ENCODE measurements around the gene BET1. TPM values are rescaled to one million over a fixed set of nuclear protein-coding genes. Genes with fewer than 3 reads are reported as not detected.

BET1 gene
- total and polyA plus RNA-seq, 2 of the 8 experiments (the other 6 are each of a cell fraction or from before 2014, with no cell fraction given) = 20.6 to 31.7 TPM

DNA sequence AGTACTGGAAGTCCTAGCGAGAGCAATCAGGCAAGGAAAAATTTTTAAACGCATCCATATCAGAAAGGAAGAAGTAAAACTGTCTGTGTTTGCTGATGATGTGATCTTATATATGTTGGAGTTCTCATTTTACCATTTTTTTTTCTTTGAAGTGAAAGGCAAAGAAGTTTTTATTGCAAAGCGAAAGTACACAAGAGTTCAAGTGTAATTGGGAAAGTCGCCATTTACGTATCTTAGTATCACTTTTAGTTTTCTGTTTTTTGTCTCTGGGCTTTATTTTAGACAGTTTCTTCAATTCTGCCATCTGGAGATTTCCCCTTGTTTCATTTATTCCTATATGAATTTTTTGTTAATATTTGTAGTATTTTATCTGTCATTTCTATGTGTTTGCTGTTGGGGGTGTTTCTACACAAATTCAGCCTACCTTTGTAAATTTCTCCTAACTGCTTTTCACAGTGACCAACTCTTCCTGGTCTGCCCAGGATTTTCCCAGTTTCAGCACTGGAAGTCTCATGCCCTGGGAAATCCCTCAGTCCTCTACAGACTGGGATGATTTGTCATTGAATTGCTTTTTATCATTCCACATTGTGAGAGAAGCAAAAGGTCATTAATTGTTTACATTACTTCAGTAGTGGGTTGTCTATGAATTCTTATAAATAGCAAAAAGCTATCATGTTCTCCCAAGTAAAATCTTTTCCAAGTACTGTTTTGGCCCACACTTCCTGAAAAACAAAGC lies 23.2 kb downstream of the BET1 start (continued):
- TF ChIP-seq, protein P1, sequence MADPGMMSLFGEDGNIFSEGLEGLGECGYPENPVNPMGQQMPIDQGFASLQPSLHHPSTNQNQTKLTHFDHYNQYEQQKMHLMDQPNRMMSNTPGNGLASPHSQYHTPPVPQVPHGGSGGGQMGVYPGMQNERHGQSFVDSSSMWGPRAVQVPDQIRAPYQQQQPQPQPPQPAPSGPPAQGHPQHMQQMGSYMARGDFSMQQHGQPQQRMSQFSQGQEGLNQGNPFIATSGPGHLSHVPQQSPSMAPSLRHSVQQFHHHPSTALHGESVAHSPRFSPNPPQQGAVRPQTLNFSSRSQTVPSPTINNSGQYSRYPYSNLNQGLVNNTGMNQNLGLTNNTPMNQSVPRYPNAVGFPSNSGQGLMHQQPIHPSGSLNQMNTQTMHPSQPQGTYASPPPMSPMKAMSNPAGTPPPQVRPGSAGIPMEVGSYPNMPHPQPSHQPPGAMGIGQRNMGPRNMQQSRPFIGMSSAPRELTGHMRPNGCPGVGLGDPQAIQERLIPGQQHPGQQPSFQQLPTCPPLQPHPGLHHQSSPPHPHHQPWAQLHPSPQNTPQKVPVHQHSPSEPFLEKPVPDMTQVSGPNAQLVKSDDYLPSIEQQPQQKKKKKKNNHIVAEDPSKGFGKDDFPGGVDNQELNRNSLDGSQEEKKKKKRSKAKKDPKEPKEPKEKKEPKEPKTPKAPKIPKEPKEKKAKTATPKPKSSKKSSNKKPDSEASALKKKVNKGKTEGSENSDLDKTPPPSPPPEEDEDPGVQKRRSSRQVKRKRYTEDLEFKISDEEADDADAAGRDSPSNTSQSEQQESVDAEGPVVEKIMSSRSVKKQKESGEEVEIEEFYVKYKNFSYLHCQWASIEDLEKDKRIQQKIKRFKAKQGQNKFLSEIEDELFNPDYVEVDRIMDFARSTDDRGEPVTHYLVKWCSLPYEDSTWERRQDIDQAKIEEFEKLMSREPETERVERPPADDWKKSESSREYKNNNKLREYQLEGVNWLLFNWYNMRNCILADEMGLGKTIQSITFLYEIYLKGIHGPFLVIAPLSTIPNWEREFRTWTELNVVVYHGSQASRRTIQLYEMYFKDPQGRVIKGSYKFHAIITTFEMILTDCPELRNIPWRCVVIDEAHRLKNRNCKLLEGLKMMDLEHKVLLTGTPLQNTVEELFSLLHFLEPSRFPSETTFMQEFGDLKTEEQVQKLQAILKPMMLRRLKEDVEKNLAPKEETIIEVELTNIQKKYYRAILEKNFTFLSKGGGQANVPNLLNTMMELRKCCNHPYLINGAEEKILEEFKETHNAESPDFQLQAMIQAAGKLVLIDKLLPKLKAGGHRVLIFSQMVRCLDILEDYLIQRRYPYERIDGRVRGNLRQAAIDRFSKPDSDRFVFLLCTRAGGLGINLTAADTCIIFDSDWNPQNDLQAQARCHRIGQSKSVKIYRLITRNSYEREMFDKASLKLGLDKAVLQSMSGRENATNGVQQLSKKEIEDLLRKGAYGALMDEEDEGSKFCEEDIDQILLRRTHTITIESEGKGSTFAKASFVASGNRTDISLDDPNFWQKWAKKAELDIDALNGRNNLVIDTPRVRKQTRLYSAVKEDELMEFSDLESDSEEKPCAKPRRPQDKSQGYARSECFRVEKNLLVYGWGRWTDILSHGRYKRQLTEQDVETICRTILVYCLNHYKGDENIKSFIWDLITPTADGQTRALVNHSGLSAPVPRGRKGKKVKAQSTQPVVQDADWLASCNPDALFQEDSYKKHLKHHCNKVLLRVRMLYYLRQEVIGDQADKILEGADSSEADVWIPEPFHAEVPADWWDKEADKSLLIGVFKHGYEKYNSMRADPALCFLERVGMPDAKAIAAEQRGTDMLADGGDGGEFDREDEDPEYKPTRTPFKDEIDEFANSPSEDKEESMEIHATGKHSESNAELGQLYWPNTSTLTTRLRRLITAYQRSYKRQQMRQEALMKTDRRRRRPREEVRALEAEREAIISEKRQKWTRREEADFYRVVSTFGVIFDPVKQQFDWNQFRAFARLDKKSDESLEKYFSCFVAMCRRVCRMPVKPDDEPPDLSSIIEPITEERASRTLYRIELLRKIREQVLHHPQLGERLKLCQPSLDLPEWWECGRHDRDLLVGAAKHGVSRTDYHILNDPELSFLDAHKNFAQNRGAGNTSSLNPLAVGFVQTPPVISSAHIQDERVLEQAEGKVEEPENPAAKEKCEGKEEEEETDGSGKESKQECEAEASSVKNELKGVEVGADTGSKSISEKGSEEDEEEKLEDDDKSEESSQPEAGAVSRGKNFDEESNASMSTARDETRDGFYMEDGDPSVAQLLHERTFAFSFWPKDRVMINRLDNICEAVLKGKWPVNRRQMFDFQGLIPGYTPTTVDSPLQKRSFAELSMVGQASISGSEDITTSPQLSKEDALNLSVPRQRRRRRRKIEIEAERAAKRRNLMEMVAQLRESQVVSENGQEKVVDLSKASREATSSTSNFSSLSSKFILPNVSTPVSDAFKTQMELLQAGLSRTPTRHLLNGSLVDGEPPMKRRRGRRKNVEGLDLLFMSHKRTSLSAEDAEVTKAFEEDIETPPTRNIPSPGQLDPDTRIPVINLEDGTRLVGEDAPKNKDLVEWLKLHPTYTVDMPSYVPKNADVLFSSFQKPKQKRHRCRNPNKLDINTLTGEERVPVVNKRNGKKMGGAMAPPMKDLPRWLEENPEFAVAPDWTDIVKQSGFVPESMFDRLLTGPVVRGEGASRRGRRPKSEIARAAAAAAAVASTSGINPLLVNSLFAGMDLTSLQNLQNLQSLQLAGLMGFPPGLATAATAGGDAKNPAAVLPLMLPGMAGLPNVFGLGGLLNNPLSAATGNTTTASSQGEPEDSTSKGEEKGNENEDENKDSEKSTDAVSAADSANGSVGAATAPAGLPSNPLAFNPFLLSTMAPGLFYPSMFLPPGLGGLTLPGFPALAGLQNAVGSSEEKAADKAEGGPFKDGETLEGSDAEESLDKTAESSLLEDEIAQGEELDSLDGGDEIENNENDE (IDR thresholded peaks at IDR 0.05; ENCODE audit: insufficient replicate concordance, low read length) = no peak
- TF ChIP-seq CHD2 (IDR thresholded peaks at IDR 0.05; ENCODE audit: low read length) (no peak), NANOG (IDR thresholded peaks at IDR 0.05; ENCODE audit: insufficient read depth, low read depth, low read length, poor library complexity, severe bottlenecking) (no peak), CEBPB (IDR thresholded peaks at IDR 0.05; ENCODE audit: low read depth, low read length) (no peak), CBX8 (IDR thresholded peaks at IDR 0.05; ENCODE audit: borderline replicate concordance, low read depth, low read length) (no peak), SIN3A (conservative IDR thresholded peaks at IDR 0.05 in 1 of 2, IDR thresholded peaks at IDR 0.05 in 1 of 2; ENCODE audit: low read depth in 1 of 2, low read length in 2 of 2) (no peak), RBBP5 (IDR thresholded peaks at IDR 0.05; ENCODE audit: borderline replicate concordance, low read depth, low read length) (no peak)
- TF ChIP-seq, protein P2, sequence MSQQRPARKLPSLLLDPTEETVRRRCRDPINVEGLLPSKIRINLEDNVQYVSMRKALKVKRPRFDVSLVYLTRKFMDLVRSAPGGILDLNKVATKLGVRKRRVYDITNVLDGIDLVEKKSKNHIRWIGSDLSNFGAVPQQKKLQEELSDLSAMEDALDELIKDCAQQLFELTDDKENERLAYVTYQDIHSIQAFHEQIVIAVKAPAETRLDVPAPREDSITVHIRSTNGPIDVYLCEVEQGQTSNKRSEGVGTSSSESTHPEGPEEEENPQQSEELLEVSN (IDR thresholded peaks at IDR 0.05) = no peak
